Left ventricle myocardium inferior (tissue), 1 donor: ENCODE measurements around the gene TCEA2. TPM values are rescaled to one million over a fixed set of nuclear protein-coding genes. Genes with fewer than 3 reads are reported as not detected.

Experiments
- DNase-seq: peaks from one replicate; pipeline ENCODE4 v3.0.0-alpha.2; 2020
- H3K27ac ChIP-seq: fragments of 200-600 bp; replicated peaks from 2 replicates; pipeline ENCODE4 v1.8.0; 2021
- H3K27me3 ChIP-seq: fragments of 200-600 bp; 2 replicates; pipeline ENCODE4 v1.8.0; 2021; ENCODE audit warnings: low read depth
- H3K36me3 ChIP-seq: fragments of 200-600 bp; 2 replicates; pipeline ENCODE4 v1.8.0; 2021
- H3K4me1 ChIP-seq: fragments of 200-600 bp; 2 replicates; pipeline ENCODE4 v1.8.0; 2021
- H3K4me3 ChIP-seq: fragments of 200-600 bp; 2 replicates; pipeline ENCODE4 v1.8.0; 2021; ENCODE audit warnings: mild to moderate bottlenecking, moderate library complexity
- H3K9me3 ChIP-seq: fragments of 200-600 bp; replicated peaks from 2 replicates; pipeline ENCODE4 v1.8.0; 2021
- intact Hi-C: fragments of 100-400 bp; cut with micrococcal nuclease; formaldehyde crosslinking; loops from one replicate; pipeline ENCODE4 v1.11.0; 2022
- total RNA-seq: library from RNA; stranded (reverse); fragmentation: NEBNext Ultra II Directional; extraction: Animal tissue kit (Norgen Biotek cat#: 25700); gene quantifications from one replicate; pipeline ENCODE4 v1.2.1, GENCODE V29; 2021
- TF ChIP-seq, protein P1 (sequence below): fragments of 200-600 bp; IDR thresholded peaks from 2 replicates; pipeline ENCODE4 v1.8.0; 2021; ENCODE audit warnings: antibody characterized with exemption, mild to moderate bottlenecking, borderline replicate concordance
- donor health status: DM: no; HTN: yes; CAD: no; lungs with severe emphysema.

Gene TCEA2
- total RNA-seq, 1 donor from 2014 or later: 38.9 TPM

DNA sequence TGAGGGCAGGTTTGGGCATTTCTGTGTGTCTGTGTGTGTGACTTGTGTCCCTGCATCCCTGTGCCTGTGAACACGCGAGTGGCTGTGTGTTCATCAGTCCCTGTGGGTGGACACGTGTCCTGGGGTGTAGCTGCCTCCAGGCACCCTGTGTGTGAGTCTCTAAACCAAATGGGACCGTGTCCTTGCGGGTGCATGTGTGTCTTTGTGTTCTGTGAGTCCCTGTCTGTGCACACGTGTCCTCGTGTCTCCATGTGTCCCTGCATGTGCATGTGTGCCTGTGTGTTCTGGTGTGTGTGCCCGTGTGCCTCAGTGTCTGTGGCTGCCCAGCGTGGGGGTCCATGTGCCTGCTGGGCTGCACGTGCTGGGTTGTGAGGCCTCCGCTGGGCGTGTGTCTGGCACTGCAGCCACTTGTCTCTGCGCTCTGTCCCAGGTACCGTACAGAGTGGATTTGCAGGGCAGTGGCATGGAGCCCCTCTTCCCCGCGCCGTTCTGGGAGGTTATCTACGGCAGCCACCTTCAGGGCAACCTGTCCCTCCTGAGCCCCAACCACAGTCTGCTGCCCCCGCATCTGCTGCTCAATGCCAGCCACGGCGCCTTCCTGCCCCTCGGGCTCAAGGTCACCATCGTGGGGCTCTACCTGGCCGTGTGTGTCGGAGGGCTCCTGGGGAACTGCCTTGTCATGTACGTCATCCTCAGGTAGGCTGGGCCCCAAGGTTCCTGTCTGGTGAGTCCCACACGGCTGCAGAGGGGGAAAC lies 29.4 kb downstream of the TCEA2 start:
- Histone ChIP-seq H3K27ac (no peak overlapping the region), H3K4me1 (no peaks in the 10 kb centered on the region), H3K27me3 (peaks cover 38% of the 10 kb centered on the region), H3K4me3 (no peak overlapping the region), H3K9me3 (no peaks in the 10 kb centered on the region), H3K36me3 (no peaks in the 10 kb centered on the region)
- intact Hi-C loops: no loop called here
- TF ChIP-seq, protein P1, sequence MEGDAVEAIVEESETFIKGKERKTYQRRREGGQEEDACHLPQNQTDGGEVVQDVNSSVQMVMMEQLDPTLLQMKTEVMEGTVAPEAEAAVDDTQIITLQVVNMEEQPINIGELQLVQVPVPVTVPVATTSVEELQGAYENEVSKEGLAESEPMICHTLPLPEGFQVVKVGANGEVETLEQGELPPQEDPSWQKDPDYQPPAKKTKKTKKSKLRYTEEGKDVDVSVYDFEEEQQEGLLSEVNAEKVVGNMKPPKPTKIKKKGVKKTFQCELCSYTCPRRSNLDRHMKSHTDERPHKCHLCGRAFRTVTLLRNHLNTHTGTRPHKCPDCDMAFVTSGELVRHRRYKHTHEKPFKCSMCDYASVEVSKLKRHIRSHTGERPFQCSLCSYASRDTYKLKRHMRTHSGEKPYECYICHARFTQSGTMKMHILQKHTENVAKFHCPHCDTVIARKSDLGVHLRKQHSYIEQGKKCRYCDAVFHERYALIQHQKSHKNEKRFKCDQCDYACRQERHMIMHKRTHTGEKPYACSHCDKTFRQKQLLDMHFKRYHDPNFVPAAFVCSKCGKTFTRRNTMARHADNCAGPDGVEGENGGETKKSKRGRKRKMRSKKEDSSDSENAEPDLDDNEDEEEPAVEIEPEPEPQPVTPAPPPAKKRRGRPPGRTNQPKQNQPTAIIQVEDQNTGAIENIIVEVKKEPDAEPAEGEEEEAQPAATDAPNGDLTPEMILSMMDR: no peak
- no peak for DNase-seq

DNA sequence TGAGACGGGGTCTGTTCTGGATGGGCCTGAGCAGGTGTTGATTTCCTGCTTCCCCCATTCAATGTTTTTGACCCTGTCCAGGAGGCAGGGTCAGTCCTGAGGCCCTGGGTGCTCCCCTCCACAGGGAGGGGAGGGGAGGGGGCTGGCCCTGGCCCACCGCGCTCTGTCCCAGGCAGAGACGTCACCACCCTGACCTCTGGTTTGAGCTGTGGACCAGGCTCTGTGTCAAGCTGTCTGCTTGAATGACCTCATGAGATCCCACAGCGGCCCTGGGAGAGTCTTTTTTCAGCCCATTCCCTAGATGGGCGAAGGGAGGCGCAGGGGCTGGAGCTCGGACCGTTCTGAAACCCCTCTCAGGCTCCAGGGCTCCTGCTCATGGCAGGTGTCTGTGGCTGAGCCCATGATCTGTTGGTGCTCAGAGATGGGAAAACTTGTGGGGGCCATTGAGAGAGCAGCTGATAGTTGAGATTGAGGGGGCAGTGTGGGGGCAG lies 30.1 kb downstream of the TCEA2 start:
- peaks cover 38% of the 10 kb centered on the region for H3K27me3 ChIP-seq
- intact Hi-C loops: no loop called here

GRCh38 chr20:64095455-64095854 lies 32.5 kb downstream of the TCEA2 start:
- H3K27me3 ChIP-seq: peaks cover 48% of the 10 kb centered on the region
- H3K4me3 ChIP-seq: no peak overlapping the region
- no peaks in the 10 kb centered on the region for H3K4me1 ChIP-seq
- DNase-seq: no peak
- intact Hi-C loops: no loop called here
- TF ChIP-seq, protein P1: no peak
- H3K36me3 ChIP-seq: no peaks in the 10 kb centered on the region
- H3K9me3 ChIP-seq: no peaks in the 10 kb centered on the region
- no peak overlapping the region for H3K27ac ChIP-seq

More for the DNA sequence above, 30.1 kb downstream of the TCEA2 start:
- DNase-seq: no peak
- Histone ChIP-seq H3K36me3 (no peaks in the 10 kb centered on the region), H3K27ac (no peak overlapping the region), H3K4me1 (no peaks in the 10 kb centered on the region), H3K9me3 (no peaks in the 10 kb centered on the region), H3K4me3 (no peak overlapping the region)
- TF ChIP-seq, protein P1: no peak

GRCh38 chr20:64095927-64096326 lies 32.9 kb downstream of the TCEA2 start:
- intact Hi-C loops: no loop called here
- H3K36me3 ChIP-seq: no peaks in the 10 kb centered on the region
- H3K4me3 ChIP-seq: no peak overlapping the region
- H3K4me1 ChIP-seq: no peaks in the 10 kb centered on the region
- TF ChIP-seq, protein P1: no peak
- no peaks in the 10 kb centered on the region for H3K9me3 ChIP-seq
- no peak for DNase-seq
- no peak overlapping the region for H3K27ac ChIP-seq
- H3K27me3 ChIP-seq: peaks cover 53% of the 10 kb centered on the region

DNA sequence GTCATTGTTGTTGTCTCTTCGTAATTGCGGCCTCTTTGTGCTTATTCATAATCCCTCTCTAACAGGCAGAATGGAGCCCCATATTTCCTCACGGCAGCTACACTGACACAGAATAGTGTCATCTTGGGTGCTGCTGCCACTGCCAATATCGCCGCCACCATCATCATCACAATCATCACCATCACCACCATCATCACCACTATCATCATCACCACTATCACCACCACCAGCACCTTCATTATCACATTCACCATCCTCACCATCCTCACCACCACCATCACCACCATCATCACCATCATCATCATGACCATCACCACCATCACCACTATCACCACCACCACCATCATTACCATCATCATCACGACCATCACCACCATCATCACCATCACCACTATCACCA lies 33.5 kb downstream of the TCEA2 start:
- peaks cover 59% of the 10 kb centered on the region for H3K27me3 ChIP-seq

More for the DNA sequence above, 33.5 kb downstream of the TCEA2 start:
- TF ChIP-seq, protein P1: no peak
- H3K4me3 ChIP-seq: no peak overlapping the region
- intact Hi-C loops: no loop called here
- H3K36me3 ChIP-seq: no peaks in the 10 kb centered on the region
- H3K4me1 ChIP-seq: peaks cover under 1% of the 10 kb centered on the region
- no peak overlapping the region for H3K27ac ChIP-seq
- no peaks in the 10 kb centered on the region for H3K9me3 ChIP-seq
- DNase-seq: no peak
